GM18502 (cell line): ENCODE measurements around the gene TSPAN33.
"Not testable (repeated sequence)": the region's sequence is repeated elsewhere in the genome, so short reads cannot be mapped to it uniquely, and the experiment has no call there.

Experiments
- ATAC-seq: cut with Tn5 transposase; IDR thresholded peaks from one replicate; pipeline ENCODE4 v1.9.1; 2021; ENCODE audit warnings: mild to moderate bottlenecking; ENCODE audit not compliant: unreplicated experiment, poor library complexity

TSPAN33 gene

DNA sequence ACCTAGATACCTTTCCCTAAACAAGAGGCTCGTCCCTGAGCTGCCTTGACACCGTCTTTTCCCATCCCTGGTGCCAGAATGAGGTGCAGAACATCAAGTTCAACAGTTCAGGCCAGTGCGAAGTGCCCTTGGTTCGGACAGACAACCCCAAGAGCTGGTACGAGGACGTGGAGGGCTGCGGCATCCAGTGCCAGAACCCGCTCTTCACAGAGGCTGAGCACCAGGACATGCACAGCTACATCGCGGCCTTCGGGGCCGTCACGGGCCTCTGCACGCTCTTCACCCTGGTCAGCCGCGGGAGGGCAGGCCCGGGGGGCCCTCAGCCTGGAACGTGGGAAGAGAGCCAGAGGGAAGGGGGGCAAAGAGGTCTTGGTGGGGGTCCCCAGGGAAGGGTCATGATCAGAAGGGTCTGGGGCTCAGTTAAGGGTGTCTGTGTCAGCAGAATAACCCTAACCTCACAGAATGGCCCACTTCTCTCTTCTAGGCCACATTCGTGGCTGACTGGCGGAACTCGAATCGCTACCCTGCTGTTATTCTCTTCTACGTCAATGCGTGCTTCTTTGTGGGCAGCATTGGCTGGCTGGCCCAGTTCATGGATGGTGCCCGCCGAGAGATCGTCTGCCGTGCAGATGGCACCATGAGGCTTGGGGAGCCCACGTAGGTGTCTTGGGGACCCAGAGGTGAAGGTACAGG, 60.8 kb downstream of the TSPAN33 start:
- no peak for ATAC-seq

GRCh38 chr7:129205987-129206785, 61.7 kb downstream of the TSPAN33 start:
- ATAC-seq, result no peak

GRCh38 chr7:129208667-129209066, 64.2 kb downstream of the TSPAN33 start:
- no peak for ATAC-seq

DNA sequence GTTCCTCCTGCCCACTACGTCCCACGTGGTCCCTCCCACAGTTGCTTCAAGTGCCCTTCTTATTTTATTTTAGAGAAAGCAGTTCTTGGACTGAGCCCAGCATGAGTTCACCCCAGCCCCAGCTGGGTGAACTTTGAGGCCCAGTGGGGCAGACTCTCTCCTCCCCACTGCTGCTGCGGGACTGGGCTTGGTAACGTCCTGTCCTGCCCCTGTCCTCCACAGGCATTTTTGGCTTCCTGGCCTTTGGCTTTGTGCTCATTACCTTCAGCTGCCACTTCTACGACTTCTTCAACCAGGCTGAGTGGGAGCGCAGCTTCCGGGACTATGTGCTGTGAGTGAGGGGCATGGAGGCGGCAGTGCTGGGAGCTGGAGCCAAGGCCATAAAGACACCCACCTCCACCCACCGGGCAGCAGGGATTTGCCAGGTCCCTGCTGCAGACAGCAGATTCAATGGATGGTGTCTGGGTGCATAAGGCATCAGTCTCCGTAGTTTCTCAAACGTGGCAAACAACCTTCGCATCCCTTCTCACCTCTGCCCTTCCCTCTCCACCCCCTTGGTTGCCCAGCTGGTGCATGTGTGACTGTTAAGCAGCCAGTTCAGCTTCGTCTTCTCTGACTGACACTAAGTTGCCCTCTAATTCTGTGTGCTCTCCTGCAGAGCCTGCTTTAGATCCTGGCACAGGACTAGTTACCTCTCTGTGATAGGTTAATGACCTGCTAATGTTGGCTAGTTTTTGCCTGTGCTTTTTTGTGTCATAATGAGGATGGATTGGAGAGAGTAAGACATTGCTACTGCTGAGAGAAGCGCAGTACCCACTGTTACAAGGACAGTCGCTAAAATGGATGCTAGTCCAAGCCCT, 64.8 kb downstream of the TSPAN33 start:
- no peak for ATAC-seq

GRCh38 chr7:129210256-129210988, 65.9 kb downstream of the TSPAN33 start:
- no peak for ATAC-seq

DNA sequence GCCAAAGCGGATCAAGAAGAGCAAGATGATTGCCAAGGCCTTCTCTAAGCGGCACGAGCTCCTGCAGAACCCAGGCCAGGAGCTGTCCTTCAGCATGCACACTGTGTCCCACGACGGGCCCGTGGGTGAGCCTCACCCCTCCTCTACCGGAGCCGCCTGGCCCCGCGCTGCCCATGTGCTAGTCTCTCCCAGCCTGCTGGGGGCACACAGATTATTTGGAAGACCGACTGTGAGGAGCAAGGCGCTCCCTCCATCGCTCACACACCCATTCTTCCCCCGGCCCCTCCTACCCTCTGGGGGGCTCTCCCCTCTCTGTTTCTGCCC, 66.4 kb downstream of the TSPAN33 start:
- no peak for ATAC-seq

DNA sequence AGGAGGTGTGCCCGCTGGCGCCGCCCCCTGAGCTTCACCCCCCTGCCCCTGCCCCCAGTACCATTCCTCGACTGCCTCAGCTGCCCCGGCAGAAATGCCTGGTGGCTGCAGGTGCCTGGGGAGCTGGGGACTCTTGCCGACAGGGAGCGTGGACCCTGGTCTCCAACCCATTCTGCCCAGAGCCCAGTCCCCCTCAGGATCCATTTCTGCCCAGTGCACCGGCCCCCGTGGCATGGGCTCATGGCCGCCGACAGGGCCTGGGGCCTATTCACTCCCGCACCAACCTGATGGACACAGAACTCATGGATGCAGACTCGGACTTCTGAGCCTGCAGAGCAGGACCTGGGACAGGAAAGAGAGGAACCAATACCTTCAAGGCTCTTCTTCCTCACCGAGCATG, 67.6 kb downstream of the TSPAN33 start:
- ATAC-seq, result no peak

- ATAC-seq, result no peak
Measured at GRCh38 chr7:129212596-129212995, 68.1 kb downstream of the TSPAN33 start.

- no peak for ATAC-seq
Measured at GRCh38 chr7:129213828-129214227, 69.3 kb downstream of the TSPAN33 start.

DNA sequence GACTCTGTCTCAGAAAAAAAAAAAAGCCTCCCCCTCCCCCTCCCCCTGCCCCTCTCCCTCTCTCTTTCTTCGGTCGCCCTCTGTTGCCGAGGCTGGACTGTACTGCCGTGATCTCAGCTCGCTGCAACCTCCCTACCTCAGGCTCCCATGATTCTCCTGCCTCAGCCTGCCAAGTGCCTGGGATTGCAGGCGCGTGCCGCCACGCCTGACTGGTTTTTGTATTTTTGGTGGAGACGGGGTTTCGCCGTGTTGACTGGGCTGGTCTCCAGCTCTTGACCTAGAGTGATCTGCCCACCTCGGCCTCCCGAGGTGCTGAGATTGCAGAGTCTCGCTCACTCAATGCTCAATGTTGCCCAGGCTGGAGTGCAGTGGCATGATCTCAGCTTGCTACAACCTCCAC, 71.2 kb downstream of the TSPAN33 start:
- not testable (repeated sequence) for ATAC-seq

GRCh38 chr7:129216101-129216715, 71.7 kb downstream of the TSPAN33 start:
- not testable (repeated sequence) for ATAC-seq

DNA sequence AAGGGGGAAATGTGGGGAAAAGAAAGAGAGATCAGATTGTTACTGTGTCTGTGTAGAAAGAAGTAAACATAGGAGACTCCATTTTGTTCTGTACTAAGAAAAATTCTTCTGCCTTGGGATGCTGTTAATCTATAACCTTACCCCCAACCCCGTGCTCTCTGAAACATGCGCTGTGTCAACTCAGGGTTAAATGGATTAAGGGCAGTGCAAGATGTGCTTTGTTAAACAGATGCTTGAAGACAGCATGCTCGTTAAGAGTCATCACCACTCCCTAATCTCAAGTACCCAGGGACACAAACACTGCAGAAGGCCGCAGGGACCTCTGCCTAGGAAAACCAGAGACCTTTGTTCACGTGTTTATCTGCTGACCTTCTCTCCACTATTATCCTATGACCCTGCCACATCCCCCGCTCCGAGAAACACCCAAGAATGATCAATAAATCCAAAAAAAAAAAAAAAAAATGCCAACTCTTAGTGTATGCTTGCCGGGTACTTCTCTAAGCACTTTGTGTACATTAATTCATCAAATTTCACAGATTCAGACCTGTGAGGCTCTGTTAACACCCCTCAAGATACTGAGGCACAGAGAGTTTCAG, 72.4 kb downstream of the TSPAN33 start:
- ATAC-seq, result not testable (repeated sequence)

- peak; percentile 58 for ATAC-seq
Measured at GRCh38 chr7:129218514-129219062, 74.1 kb downstream of the TSPAN33 start.

GRCh38 chr7:129219166-129219565, 74.7 kb downstream of the TSPAN33 start:
- ATAC-seq, result not testable (repeated sequence)
